ENCODE results near the gene EML6. TPM values are rescaled to one million over a fixed set of nuclear protein-coding genes. Genes with fewer than 3 reads are reported as not detected.
"Not testable (repeated sequence)": the region's sequence is repeated elsewhere in the genome, so short reads cannot be mapped to it uniquely, and the experiment has no call there.

EML6 gene
- total RNA-seq, 1 donor from 2014 or later: 0.89 TPM

GRCh38 chr2:54966165-54966832 lies 242.8 kb downstream of the EML6 start:
- ATAC-seq (no peak), DNase-seq (ENCODE audit: low spot score) (no peak)
- intact Hi-C loops (cut with DNase I): no loop called here

- intact Hi-C loops (cut with DNase I): no loop called here
- DNase-seq (ENCODE audit: low spot score) (no peak), ATAC-seq (no peak)
These were observed 243.4 kb downstream of the EML6 start for GRCh38 chr2:54966837-54967236.

- DNase-seq (ENCODE audit: low spot score): no peak
- intact Hi-C loops (cut with DNase I): no loop called here
- no peak for ATAC-seq
These were observed 243.8 kb downstream of the EML6 start for GRCh38 chr2:54967269-54967668.

DNA sequence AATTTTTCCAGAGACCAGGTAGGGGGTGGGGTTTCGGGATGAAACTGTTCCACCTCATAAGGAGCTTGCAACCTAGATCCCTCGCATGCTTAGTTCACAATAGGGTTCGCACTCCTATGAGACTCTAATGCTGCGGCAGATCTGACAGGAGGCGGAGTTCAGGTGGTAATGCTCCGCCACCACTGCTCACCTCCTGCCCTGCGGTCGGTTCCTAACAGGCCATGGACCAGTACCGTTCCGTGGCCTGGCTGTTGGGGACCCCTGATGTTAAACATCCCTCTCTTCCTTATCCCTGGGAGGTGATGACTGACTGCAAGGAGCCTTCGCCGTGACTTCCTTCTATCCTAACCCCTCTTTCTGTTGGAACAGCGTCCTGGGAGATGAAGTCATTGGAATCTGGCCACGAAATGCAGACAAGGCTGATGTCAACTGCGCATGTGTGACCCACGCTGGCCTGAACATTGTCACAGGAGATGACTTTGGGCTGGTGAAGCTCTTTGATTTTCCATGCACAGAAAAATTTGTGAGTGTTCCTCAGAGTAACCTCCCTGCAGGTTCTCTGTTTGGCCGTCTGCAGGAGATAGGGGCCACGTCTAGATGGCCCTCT lies 244.4 kb downstream of the EML6 start:
- ATAC-seq: no peak
- intact Hi-C loops (cut with DNase I): no loop called here
- no peak for DNase-seq (ENCODE audit: low spot score)

GRCh38 chr2:54968561-54969218 lies 245.2 kb downstream of the EML6 start:
- DNase-seq (ENCODE audit: low spot score) (no peak), ATAC-seq (no peak)
- intact Hi-C loops (cut with DNase I): no loop called here

DNA sequence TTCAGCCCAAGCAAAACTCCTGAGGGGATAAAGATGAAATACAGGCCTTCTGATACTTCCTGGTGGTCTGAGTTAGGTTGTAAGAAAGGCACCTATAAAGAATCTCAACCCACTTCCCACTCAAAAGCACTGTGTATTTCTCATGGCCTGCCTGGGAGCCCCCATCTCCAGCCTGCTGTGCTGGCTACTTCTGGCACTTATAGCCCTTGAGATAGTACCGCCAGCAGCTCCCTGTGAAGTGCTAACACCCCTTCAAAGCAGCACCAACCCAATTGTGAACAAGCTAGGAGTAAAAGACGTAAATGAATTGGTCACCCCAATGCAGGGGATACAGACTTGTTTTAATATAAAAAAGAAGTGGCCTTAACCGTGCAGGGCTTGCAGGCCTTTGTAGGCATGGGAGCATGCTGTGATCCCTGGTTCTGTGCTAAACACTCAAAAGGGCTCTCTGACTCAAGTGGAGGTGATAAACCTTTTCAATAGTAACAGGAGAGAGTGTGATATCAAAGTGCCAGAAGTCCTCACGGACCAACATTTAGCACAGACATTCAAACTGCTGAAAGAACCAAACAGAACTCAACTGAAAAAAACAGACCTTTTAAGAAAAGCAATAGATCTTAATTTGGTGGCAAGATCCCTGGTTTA lies 246.0 kb downstream of the EML6 start:
- intact Hi-C loops (cut with DNase I): no loop called here
- no peak for DNase-seq (ENCODE audit: low spot score)
- no peak for ATAC-seq

GRCh38 chr2:54969940-54970338 lies 246.5 kb downstream of the EML6 start:
- intact Hi-C loops (cut with DNase I): no loop called here
- DNase-seq (ENCODE audit: low spot score) (no peak), ATAC-seq (no peak)

- no peak for ATAC-seq
- DNase-seq (ENCODE audit: low spot score): no peak
- intact Hi-C loops (cut with DNase I): no loop called here
These were observed 251.7 kb downstream of the EML6 start for GRCh38 chr2:54975175-54975574.

DNA sequence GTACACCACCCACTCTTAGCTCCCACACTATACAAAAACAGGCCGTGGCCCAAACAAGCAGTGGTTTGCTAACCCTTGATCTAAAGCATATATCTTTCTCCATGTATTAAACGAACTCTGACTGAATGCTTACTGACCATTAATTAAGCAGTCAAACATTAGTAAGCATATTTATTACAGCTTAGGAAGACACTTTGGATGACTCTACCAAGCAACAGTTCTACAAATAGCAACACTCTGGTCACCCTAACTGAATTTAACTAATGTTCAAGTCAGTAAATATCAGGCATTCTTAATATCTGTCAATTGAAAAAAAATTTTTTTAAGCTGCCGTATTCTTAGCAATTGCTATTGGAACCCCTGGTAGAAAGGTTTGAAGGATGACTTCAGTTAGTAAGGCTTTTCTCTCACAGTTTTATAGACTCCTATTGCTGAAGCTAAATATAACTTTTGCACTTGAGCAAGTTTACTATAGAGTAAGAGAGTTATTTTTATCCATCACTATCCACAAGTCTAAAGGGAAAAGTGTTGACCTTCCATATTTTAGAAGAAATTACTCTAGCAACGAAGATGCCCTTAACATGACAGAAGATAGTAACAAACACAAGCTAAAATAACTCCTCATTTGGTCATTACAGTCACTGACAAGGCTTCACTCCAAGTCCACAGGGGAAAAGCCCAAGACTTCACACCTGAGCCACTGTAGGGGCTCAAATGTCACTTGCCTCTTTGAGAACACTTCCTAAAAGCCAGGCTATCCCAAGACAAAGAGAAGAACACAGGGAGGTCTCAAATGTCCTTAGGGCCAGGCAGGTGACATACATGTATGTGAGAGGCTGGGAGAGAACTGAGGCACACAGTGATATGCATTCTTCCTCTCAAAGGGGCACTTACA lies 252.4 kb downstream of the EML6 start:
- intact Hi-C loops (cut with DNase I): no loop called here
- ATAC-seq: no peak
- DNase-seq (ENCODE audit: low spot score): no peak

GRCh38 chr2:54977149-54977548 lies 253.7 kb downstream of the EML6 start:
- intact Hi-C loops (cut with DNase I): no loop called here
- no peak for ATAC-seq
- DNase-seq (ENCODE audit: low spot score): no peak

DNA sequence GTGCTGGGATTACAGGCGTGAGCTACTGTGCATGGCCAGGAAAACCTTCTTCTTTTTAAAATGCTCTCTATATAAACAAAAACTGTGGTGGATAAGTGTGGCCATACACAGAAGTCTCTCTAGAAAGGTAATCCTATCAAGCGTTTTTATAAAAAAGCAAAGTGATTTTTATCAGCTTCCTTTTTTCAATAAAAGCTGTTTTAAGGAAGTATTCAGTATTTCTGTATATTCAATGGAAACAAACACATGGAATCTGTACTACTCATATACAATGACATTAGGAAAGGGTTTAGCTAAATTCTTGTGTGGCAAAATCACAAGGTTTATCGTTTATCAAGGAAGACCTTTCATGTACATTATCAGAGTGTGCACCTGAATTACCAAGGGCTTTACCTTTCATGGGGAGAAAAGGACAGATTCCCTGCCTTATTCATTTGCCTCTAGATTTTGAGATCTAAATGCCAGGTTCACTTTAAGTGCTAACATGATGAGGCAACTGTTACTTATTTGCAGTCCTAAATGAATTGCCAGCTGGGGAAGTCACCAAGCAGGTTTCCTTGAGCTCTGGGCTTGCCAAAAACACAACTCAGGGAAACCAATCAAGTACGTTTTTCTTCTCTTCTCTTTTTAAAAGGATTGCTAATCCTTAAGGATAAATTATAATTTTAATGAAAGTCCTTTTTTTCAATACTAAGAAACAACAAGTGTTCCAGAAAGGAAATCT lies 256.0 kb downstream of the EML6 start:
- no peak for ATAC-seq
- DNase-seq (ENCODE audit: low spot score): no peak
- intact Hi-C loops (cut with DNase I): no loop called here

- DNase-seq (ENCODE audit: low spot score): no peak
- intact Hi-C loops (cut with DNase I): no loop called here
- ATAC-seq: no peak
These were observed 257.9 kb downstream of the EML6 start for GRCh38 chr2:54981385-54981784.

- intact Hi-C loops (cut with DNase I): no loop called here
- DNase-seq (ENCODE audit: low spot score) (no peak), ATAC-seq (no peak)
These were observed 260.1 kb downstream of the EML6 start for GRCh38 chr2:54983345-54984220.

DNA sequence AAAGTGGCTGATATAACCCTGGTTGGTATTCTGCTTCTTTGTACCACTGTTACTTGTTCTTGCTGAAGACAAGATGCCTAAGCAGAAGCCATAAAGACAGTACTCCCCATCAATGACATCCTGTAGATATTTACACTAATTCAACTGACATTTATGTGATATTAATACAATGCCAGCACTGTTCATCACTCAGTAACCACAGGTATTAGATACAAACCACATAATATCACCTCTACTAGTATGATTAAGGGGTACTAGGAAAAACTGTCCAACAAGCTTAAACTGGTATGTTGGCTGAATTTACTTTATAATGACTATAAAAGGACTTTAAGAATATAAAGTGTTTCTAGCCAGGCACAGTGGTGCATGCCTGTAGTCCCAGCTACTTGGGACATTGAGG lies 261.0 kb downstream of the EML6 start:
- intact Hi-C loops (cut with DNase I): no loop called here
- ATAC-seq (no peak), DNase-seq (ENCODE audit: low spot score) (no peak)

GRCh38 chr2:54986264-54986663 lies 262.8 kb downstream of the EML6 start:
- no peak for DNase-seq (ENCODE audit: low spot score)
- intact Hi-C loops (cut with DNase I): no loop called here
- ATAC-seq: no peak

GRCh38 chr2:54988612-54989011 lies 265.1 kb downstream of the EML6 start:
- intact Hi-C loops (cut with DNase I): no loop called here
- no peak for DNase-seq (ENCODE audit: low spot score)
- no peak for ATAC-seq

GRCh38 chr2:54990694-54991093 lies 267.2 kb downstream of the EML6 start:
- ATAC-seq; DNase-seq (ENCODE audit: low spot score); intact Hi-C loops (cut with DNase I): not testable (repeated sequence)

DNA sequence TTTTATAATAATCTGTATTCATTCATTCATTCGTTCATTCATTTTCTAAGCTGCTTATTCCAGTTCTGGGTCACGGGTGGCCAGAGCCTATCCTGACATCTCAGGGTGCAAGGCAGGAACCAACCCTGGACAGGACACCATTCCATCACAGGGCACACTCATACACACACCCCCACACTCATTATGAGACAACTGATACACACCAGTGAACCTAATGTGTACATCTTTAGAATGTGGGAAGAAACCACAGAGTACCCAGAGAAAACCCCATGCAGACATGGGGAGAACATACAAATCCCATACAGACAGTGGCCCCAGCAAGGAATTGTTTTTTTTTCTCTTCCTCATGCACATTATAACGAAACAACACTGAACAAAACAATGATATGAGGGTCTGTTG lies 272.1 kb downstream of the EML6 start:
- intact Hi-C loops (cut with DNase I): no loop called here
- ATAC-seq (no peak), DNase-seq (ENCODE audit: low spot score) (no peak)
